IMR-90 (cell line): ENCODE data around the gene TBC1D22A. TPM values are rescaled to one million over a fixed set of nuclear protein-coding genes. Genes with fewer than 3 reads are reported as not detected.

Source experiments
- ATAC-seq: fragments of 200-7000 bp; cut with Tn5 transposase; 2 replicates; pipeline ENCODE4 v1.9.1; 2020; ENCODE audit warnings: low read depth, mild to moderate bottlenecking, moderate library complexity
- BruUV-seq: library from RNA; stranded (reverse); fragments of 400-500 nt; replicated peaks from 2 replicates; lab custom pipeline; 2021; lab: Mats Ljungman, UMichigan
- CTCF ChIA-PET: fragments of 300-600 bp; formaldehyde crosslinking; extraction: SDS; loops from one replicate; lab custom pipeline; 2021; ENCODE audit warnings: antibody characterized with exemption; lab: Yijun Ruan, JAX
- POLR2A ChIA-PET: fragments of 300-600 bp; sonication (Branson Sonifier 250); formaldehyde crosslinking; loops from one replicate; lab custom pipeline; 2022; ENCODE audit warnings: antibody characterized with exemption; ENCODE audit not compliant: unreplicated experiment; lab: Charles Lee
- DNase-seq: peaks from one replicate; pipeline ENCODE4 v3.0.0; 2013
- H2AFZ ChIP-seq: replicated peaks from 2 replicates; pipeline ENCODE3; 2013; ENCODE audit warnings: low read length, mild to moderate bottlenecking; ENCODE audit not compliant: poor library complexity
- H2AK5ac ChIP-seq: 2 replicates; pipeline ENCODE4 v1.6.1; 2013; ENCODE audit warnings: low read depth, low read length, inconsistent platforms
- H2AK9ac ChIP-seq: replicated peaks from 2 replicates; pipeline ENCODE3; 2013; ENCODE audit warnings: mild to moderate bottlenecking, low read depth, low read length, moderate library complexity; ENCODE audit not compliant: poor library complexity
- H2BK120ac ChIP-seq: 2 replicates; pipeline ENCODE4 v1.6.1; 2013; ENCODE audit warnings: low read depth, low read length, inconsistent platforms
- H2BK15ac ChIP-seq: 3 replicates; pipeline ENCODE4 v1.6.1; 2013; ENCODE audit warnings: low read depth, low read length, inconsistent platforms
- H2BK20ac ChIP-seq: 2 replicates; pipeline ENCODE4 v1.6.1; 2013; ENCODE audit warnings: low read depth, mild to moderate bottlenecking, inconsistent platforms, low read length, moderate library complexity
- H2BK5ac ChIP-seq: 2 replicates; pipeline ENCODE4 v1.6.1; 2013; ENCODE audit warnings: mild to moderate bottlenecking, low read depth, low read length, inconsistent platforms; ENCODE audit not compliant: poor library complexity, severe bottlenecking
- H3K14ac ChIP-seq: replicated peaks from 2 replicates; pipeline ENCODE4 v1.6.1; 2013; ENCODE audit warnings: low read depth, low read length, inconsistent platforms
- H3K18ac ChIP-seq: 2 replicates; pipeline ENCODE4 v1.6.1; 2013; ENCODE audit warnings: low read depth, low read length, control low read depth
- H3K23ac ChIP-seq: 2 replicates; pipeline ENCODE4 v1.6.1; 2013; ENCODE audit warnings: low read depth, low read length, inconsistent platforms
- H3K27ac ChIP-seq: 2 replicates; pipeline ENCODE4 v1.5.1; 2013; ENCODE audit warnings: mild to moderate bottlenecking, control low read depth, low read length; ENCODE audit not compliant: insufficient read depth
- H3K27me3 ChIP-seq: 2 replicates; pipeline ENCODE4 v1.6.1; 2013; ENCODE audit warnings: low read length; ENCODE audit not compliant: control insufficient read depth, insufficient read depth
- H3K36me3 ChIP-seq: 2 replicates; pipeline ENCODE4 v1.6.1; 2013; ENCODE audit warnings: low read length, mixed read lengths; ENCODE audit not compliant: control insufficient read depth, insufficient read depth
- H3K4ac ChIP-seq: 2 replicates; pipeline ENCODE4 v1.6.1; 2013; ENCODE audit warnings: low read depth, low read length, inconsistent platforms
- H3K4me1 ChIP-seq: 2 replicates; pipeline ENCODE4 v1.6.1; 2013; ENCODE audit warnings: low read length, mixed read lengths; ENCODE audit not compliant: control insufficient read depth, insufficient read depth
- H3K4me2 ChIP-seq: 2 replicates; pipeline ENCODE4 v1.6.1; 2013; ENCODE audit warnings: low read depth, mild to moderate bottlenecking, control low read depth, low read length, moderate library complexity
- H3K4me3 ChIP-seq: 2 replicates; pipeline ENCODE4 v1.5.1; 2013; ENCODE audit warnings: low read depth, mild to moderate bottlenecking, control low read depth, low read length, moderate library complexity; ENCODE audit not compliant: insufficient read depth
- H3K56ac ChIP-seq: 2 replicates; pipeline ENCODE4 v1.6.1; 2013; ENCODE audit warnings: low read length, inconsistent platforms; ENCODE audit not compliant: insufficient read depth; ENCODE audit errors: extremely low read depth
- H3K79me1 ChIP-seq, 2 experiments: 2 replicates each; pipeline ENCODE4 v1.6.1; 2013; ENCODE audit warnings: low read length in 2 of 2, inconsistent platforms in 1 of 2, low read depth in 1 of 2
- H3K9ac ChIP-seq: 2 replicates; pipeline ENCODE4 v1.6.1; 2013; ENCODE audit warnings: low read depth, low read length, control low read depth
- H3K9me1 ChIP-seq: 2 replicates; pipeline ENCODE4 v1.6.1; 2013; ENCODE audit warnings: low read length, inconsistent platforms; ENCODE audit not compliant: insufficient read depth
- H3K9me3 ChIP-seq: 2 replicates; pipeline ENCODE4 v1.6.1; 2013; ENCODE audit warnings: low read length; ENCODE audit not compliant: control insufficient read depth, insufficient read depth
- H4K20me1 ChIP-seq: 2 replicates; pipeline ENCODE4 v1.6.1; 2013; ENCODE audit warnings: low read length, inconsistent platforms; ENCODE audit not compliant: insufficient read depth
- H4K5ac ChIP-seq: 2 replicates; pipeline ENCODE4 v1.6.1; 2013; ENCODE audit warnings: mild to moderate bottlenecking, low read depth, low read length, control low read depth
- H4K8ac ChIP-seq, 2 experiments: 2 replicates each; pipeline ENCODE4 v1.6.1; 2013; ENCODE audit warnings: low read depth in 2 of 2, low read length in 2 of 2, control low read depth in 1 of 2, inconsistent platforms in 1 of 2
- H4K91ac ChIP-seq: 2 replicates; pipeline ENCODE4 v1.6.1; 2013; ENCODE audit warnings: low read depth, low read length, inconsistent platforms; ENCODE audit not compliant: insufficient read depth
- BHLHE40 ChIP-seq: fragments of 150-350 bp; IDR thresholded peaks from 2 replicates; pipeline ENCODE4 v1.6.1; 2016; ENCODE audit warnings: mild to moderate bottlenecking, low read depth, low read length
- CEBPB ChIP-seq: IDR thresholded peaks from 2 replicates; pipeline ENCODE4 v1.6.1; 2012; ENCODE audit warnings: low read depth, low read length, improper control_type of control experiment
- CHD1 ChIP-seq: IDR thresholded peaks from 2 replicates; pipeline ENCODE4 v1.6.1; 2012; ENCODE audit warnings: low read depth, low read length, improper control_type of control experiment
- FOS ChIP-seq: fragments of 150-350 bp; IDR thresholded peaks from 2 replicates; pipeline ENCODE4 v1.6.1; 2016; ENCODE audit warnings: low read depth, low read length
- MAFK ChIP-seq: IDR thresholded peaks from 2 replicates; pipeline ENCODE4 v1.6.1; 2012; ENCODE audit warnings: low read depth, low read length, improper control_type of control experiment
- MAZ ChIP-seq: IDR thresholded peaks from 2 replicates; pipeline ENCODE4 v1.6.1; 2012; ENCODE audit warnings: low read depth, mild to moderate bottlenecking, low read length, improper control_type of control experiment, moderate library complexity, borderline replicate concordance
- MXI1 ChIP-seq: IDR thresholded peaks from 2 replicates; pipeline ENCODE4 v1.6.1; 2012; ENCODE audit warnings: low read depth, mild to moderate bottlenecking, low read length, moderate library complexity, borderline replicate concordance
- NFE2L2 ChIP-seq: fragments of 150-350 bp; IDR thresholded peaks from 2 replicates; pipeline ENCODE4 v1.6.1; 2016; ENCODE audit warnings: low read depth, mild to moderate bottlenecking, low read length
- POLR2A ChIP-seq: IDR thresholded peaks from 2 replicates; pipeline ENCODE4 v1.6.1; 2012; ENCODE audit warnings: mild to moderate bottlenecking, low read depth, low read length
- RAD21 ChIP-seq: IDR thresholded peaks from 2 replicates; pipeline ENCODE4 v1.6.1; 2012; ENCODE audit warnings: low read length, improper control_type of control experiment
- RCOR1 ChIP-seq: IDR thresholded peaks from 2 replicates; pipeline ENCODE4 v1.6.1; 2012; ENCODE audit warnings: mild to moderate bottlenecking, low read length, improper control_type of control experiment; ENCODE audit not compliant: insufficient replicate concordance
- RFX5 ChIP-seq: IDR thresholded peaks from 2 replicates; pipeline ENCODE4 v1.8.0; 2012; ENCODE audit warnings: low read depth, mild to moderate bottlenecking, low read length, moderate library complexity
- SMC3 ChIP-seq: fragments of 150-350 bp; IDR thresholded peaks from 2 replicates; pipeline ENCODE4 v1.6.1; 2016; ENCODE audit warnings: low read depth, mild to moderate bottlenecking, antibody characterized with exemption, low read length, moderate library complexity
- WGBS, 2 experiments: methylation state at CpG; one replicate each; pipeline versions ENCODE4 v1.1.5 to v1.1.7; 2013; ENCODE audit warnings: missing lambda C conversion rate in 2 of 2; ENCODE audit not compliant: insufficient read length in 1 of 2; ENCODE audit errors: extremely low coverage in 2 of 2; 5-methylcytosine and 5-hydroxymethylcytosine counted together
- dilution Hi-C: fragments of 300-500 bp; cut with HindIII; formaldehyde crosslinking; loops from one replicate; pipeline ENCODE4 v1.14.3; 2018; ENCODE audit warnings: low sequenced_read_pairs; ENCODE audit not compliant: unreplicated experiment
- in situ Hi-C: fragments of 300-500 bp; cut with MboI; formaldehyde crosslinking; loops from 3 replicates; pipeline ENCODE4 v1.14.3; 2019; ENCODE audit warnings: low sequenced_read_pairs, inconsistent platforms, mixed read lengths
- intact Hi-C: fragments of 100-400 bp; cut with micrococcal nuclease; formaldehyde crosslinking; loops from 2 replicates; pipeline ENCODE4 v1.10.0; 2022
- polyA plus RNA-seq, 3 experiments: library from polyadenylated mRNA; depleted of rRNA; stranded (reverse); fragments of >200 nt; gene quantifications; 2 replicates each; pipeline ENCODE4 v1.2.3, GENCODE V29; 2012; ENCODE audit warnings: low replicate concordance in 1 of 3
- total RNA-seq: library from RNA; depleted of rRNA; stranded (reverse); fragments of >200 nt; gene quantifications from 2 replicates; pipeline ENCODE4 v1.2.3, GENCODE V29; 2012
- TF ChIP-seq, protein P1 (sequence below): fragments of 150-350 bp; IDR thresholded peaks from 2 replicates; pipeline ENCODE4 v1.6.1; 2016; ENCODE audit warnings: low read depth, mild to moderate bottlenecking, low read length, moderate library complexity, borderline replicate concordance
- TF ChIP-seq, protein P2 (sequence below): conservative IDR thresholded peaks from 2 replicates; pipeline ENCODE4 v1.5.1; 2012; ENCODE audit warnings: mild to moderate bottlenecking, low read depth, low read length, improper control_type of control experiment
- TF ChIP-seq, protein P3 (sequence below): fragments of 150-350 bp; IDR thresholded peaks from 2 replicates; pipeline ENCODE4 v1.6.1; 2017; ENCODE audit warnings: mild to moderate bottlenecking, antibody characterized with exemption, low read length, low read depth

Gene TBC1D22A
- total and polyA plus RNA-seq, 2 of the 4 experiments (the other 2 are of a cell fraction), result 9.0 to 16.7 TPM

DNA sequence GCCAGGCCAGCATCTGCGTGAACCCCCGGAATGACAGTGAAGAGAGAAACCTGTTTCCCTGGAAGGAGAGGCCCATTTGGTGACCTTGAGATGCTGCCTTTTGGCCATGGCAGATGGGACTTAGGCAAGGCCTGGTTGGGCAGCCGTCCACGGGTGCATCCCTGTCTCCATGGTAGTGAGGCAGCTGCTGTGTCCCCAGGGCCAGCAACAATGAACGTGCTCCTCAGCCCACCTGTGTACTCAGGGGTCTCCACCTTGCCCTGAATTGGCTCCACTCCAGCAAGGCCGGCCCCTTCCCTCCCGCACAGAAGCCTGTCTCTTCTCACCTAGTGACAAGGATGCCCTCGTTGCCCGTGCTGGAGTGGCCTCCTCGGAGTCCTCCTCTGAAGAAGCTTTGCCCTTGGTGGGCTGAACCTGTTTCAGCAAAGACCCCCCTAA lies 441.1 kb downstream of the TBC1D22A start:
- DNase-seq (no peak), ATAC-seq (no peak)
- no peak overlapping the region for H3K18ac ChIP-seq
- intact Hi-C loops (no loop called here), dilution Hi-C loops (no loop called here), in situ Hi-C loops (no loop called here)
- no peak overlapping the region for H3K56ac ChIP-seq
- no peak overlapping the region for H3K4me3 ChIP-seq
- 66% methylated on average over 3 of the region's 10 CpGs; no CpG with 5 or more reads in 1 of the 2 experiments for WGBS, 2 experiments
- CTCF ChIA-PET, result no interaction called here
- TF ChIP-seq CEBPB, result no peak
- TF ChIP-seq RFX5, result no peak
- no peak for TF ChIP-seq CHD1
- no peak for TF ChIP-seq SMC3
- TF ChIP-seq MXI1, result no peak
- TF ChIP-seq BHLHE40, result no peak
- TF ChIP-seq FOS, result no peak
- no peak for TF ChIP-seq POLR2A
- TF ChIP-seq NFE2L2, result no peak
- no peak for TF ChIP-seq MAZ
- no peak for TF ChIP-seq RCOR1
- TF ChIP-seq, protein P1, sequence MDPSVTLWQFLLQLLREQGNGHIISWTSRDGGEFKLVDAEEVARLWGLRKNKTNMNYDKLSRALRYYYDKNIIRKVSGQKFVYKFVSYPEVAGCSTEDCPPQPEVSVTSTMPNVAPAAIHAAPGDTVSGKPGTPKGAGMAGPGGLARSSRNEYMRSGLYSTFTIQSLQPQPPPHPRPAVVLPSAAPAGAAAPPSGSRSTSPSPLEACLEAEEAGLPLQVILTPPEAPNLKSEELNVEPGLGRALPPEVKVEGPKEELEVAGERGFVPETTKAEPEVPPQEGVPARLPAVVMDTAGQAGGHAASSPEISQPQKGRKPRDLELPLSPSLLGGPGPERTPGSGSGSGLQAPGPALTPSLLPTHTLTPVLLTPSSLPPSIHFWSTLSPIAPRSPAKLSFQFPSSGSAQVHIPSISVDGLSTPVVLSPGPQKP, result no peak
- TF ChIP-seq, protein P2, sequence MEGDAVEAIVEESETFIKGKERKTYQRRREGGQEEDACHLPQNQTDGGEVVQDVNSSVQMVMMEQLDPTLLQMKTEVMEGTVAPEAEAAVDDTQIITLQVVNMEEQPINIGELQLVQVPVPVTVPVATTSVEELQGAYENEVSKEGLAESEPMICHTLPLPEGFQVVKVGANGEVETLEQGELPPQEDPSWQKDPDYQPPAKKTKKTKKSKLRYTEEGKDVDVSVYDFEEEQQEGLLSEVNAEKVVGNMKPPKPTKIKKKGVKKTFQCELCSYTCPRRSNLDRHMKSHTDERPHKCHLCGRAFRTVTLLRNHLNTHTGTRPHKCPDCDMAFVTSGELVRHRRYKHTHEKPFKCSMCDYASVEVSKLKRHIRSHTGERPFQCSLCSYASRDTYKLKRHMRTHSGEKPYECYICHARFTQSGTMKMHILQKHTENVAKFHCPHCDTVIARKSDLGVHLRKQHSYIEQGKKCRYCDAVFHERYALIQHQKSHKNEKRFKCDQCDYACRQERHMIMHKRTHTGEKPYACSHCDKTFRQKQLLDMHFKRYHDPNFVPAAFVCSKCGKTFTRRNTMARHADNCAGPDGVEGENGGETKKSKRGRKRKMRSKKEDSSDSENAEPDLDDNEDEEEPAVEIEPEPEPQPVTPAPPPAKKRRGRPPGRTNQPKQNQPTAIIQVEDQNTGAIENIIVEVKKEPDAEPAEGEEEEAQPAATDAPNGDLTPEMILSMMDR, result no peak
- TF ChIP-seq RAD21, result no peak
- no peak for TF ChIP-seq MAFK
- TF ChIP-seq, protein P3, sequence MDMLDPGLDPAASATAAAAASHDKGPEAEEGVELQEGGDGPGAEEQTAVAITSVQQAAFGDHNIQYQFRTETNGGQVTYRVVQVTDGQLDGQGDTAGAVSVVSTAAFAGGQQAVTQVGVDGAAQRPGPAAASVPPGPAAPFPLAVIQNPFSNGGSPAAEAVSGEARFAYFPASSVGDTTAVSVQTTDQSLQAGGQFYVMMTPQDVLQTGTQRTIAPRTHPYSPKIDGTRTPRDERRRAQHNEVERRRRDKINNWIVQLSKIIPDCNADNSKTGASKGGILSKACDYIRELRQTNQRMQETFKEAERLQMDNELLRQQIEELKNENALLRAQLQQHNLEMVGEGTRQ, result no peak
- POLR2A ChIA-PET, result no interaction called here
- no peak overlapping the region for H3K4me2 ChIP-seq
- H2AFZ ChIP-seq, result no peak overlapping the region
- no peaks in the 10 kb centered on the region for H3K4me1 ChIP-seq
- H3K36me3 ChIP-seq, result no peaks in the 10 kb centered on the region
- H4K5ac ChIP-seq, result no peak overlapping the region
- no peak overlapping the region for H2BK120ac ChIP-seq
- H4K8ac ChIP-seq, result no peak overlapping the region
- no peak overlapping the region for H2BK20ac ChIP-seq
- H2AK5ac ChIP-seq, result no peak overlapping the region
- no peak overlapping the region for H3K9ac ChIP-seq
- H3K27me3 ChIP-seq, result peaks cover 2% of the 10 kb centered on the region; the same call in 1 of the 2 replicates
- no peak overlapping the region for H2BK15ac ChIP-seq
- H3K79me1 ChIP-seq, result no peaks in the 10 kb centered on the region
- no peaks in the 10 kb centered on the region for H3K9me1 ChIP-seq
- no peak overlapping the region for H3K23ac ChIP-seq
- H3K27ac ChIP-seq, result no peak overlapping the region
- no peak overlapping the region for H2BK5ac ChIP-seq
- no peak overlapping the region for H4K91ac ChIP-seq
- no peak overlapping the region for H3K14ac ChIP-seq
- no peaks in the 10 kb centered on the region for H4K20me1 ChIP-seq
- H2AK9ac ChIP-seq, result no peak overlapping the region
- no peak overlapping the region for H3K4ac ChIP-seq
- no peaks in the 10 kb centered on the region for H3K9me3 ChIP-seq
- BruUV-seq, result no TSS peak
